Measurements from ENCODE around the gene PLEKHO1.

The PLEKHO1 gene

DNA sequence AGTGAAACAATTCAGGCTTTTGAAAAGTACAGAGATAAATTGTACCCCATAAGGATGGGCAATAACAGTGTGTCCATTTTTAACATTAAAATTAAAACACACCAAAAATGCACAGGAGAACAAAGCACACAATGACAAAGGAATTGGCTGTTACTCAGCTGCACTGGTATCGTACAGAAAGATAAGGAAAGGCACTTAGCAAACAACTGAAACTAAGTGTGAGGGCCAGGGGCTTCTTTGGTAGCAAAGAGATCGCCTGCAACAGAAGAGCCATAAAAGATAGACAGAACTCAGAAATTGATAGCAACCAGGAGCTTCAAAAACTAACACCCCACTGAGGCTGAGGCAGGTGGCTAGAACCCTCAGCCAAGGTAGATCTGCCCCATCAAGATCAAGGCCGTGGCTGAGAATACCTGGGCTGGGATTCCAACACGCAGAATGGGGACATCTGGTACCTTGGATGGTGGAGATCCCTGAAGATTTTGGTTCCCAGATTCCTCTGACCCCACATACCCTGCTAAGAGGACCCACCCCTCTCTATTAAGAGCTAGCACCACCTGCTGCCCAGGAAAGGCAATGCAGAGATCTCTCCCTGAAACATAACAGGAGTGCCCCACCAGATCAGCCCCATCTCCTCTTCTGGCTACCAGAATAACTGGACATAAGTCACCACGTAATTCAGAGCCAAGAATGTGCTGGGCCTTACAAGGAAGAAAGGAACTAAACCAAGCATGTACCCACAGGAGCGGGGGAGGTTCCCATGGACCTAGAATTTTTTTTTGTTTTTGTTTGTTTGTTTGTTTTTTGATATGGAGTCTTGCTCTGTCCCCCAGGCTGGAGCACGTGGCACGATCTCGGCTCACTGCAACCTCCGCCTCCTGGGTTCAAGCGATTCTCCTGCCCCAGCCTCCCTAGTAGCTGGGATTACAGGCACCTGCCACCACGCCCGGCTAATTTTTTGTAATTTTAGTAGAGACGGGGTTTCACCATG lies 16.2 kb downstream of the PLEKHO1 start:
- Histone ChIP-seq H3K36me3 (ENCODE audit: control insufficient read depth, insufficient read depth, low read length) (no peaks in the 10 kb centered on the region), H3K4me3 (ENCODE audit: low read depth, low read length) (no peak overlapping the region), H3K79me2 (no peaks in the 10 kb centered on the region), H3K4me2 (ENCODE audit: low read length) (no peak overlapping the region), H3K4me1 (no peaks in the 10 kb centered on the region), H3K9me3 (ENCODE audit: control insufficient read depth, low read length) (no peaks in the 10 kb centered on the region), H3K27ac (no peak overlapping the region), H3K27me3 (ENCODE audit: control insufficient read depth, insufficient read depth, low read length) (no peaks in the 10 kb centered on the region), H3K9ac (no peak overlapping the region), H2AFZ (no peak overlapping the region)
- TF ChIP-seq, protein P1, sequence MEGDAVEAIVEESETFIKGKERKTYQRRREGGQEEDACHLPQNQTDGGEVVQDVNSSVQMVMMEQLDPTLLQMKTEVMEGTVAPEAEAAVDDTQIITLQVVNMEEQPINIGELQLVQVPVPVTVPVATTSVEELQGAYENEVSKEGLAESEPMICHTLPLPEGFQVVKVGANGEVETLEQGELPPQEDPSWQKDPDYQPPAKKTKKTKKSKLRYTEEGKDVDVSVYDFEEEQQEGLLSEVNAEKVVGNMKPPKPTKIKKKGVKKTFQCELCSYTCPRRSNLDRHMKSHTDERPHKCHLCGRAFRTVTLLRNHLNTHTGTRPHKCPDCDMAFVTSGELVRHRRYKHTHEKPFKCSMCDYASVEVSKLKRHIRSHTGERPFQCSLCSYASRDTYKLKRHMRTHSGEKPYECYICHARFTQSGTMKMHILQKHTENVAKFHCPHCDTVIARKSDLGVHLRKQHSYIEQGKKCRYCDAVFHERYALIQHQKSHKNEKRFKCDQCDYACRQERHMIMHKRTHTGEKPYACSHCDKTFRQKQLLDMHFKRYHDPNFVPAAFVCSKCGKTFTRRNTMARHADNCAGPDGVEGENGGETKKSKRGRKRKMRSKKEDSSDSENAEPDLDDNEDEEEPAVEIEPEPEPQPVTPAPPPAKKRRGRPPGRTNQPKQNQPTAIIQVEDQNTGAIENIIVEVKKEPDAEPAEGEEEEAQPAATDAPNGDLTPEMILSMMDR (IDR thresholded peaks at IDR 0.05), result peak; percentile 20

DNA sequence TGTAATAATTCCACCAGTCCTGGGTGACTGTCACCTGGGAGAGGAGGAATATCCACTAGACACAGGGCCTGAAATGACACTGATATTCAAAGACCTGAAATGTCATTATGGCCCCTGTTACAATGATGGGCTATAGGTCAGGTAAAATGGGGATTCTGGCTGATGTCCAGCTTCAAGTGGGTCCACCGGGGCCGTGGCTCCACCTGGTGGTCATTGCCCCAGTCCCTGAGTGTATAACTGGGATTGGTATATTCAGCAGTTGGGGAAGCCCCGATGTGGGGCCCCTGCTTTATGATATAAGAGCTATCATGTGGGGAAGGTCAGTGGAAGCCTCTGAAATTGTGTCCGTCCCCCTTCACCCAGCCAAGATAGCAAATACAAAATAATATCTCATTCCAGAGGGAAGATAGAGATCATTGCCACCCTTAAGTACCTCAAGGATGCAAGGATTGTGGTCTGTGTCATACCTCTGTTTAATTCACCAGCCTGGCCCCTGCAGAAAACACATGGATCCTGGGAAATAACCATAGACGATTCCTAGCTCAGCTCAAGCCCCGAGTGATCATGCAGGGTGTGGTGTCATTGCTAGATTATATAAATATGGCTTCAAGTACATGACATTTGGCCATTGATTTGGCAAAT lies 19.4 kb downstream of the PLEKHO1 start:
- Histone ChIP-seq H3K9ac (no peak overlapping the region), H3K9me3 (ENCODE audit: control insufficient read depth, low read length) (no peaks in the 10 kb centered on the region), H3K4me3 (ENCODE audit: low read depth, low read length) (no peak overlapping the region), H3K36me3 (ENCODE audit: control insufficient read depth, insufficient read depth, low read length) (no peaks in the 10 kb centered on the region), H3K4me2 (ENCODE audit: low read length) (no peak overlapping the region), H3K4me1 (no peaks in the 10 kb centered on the region), H3K27me3 (ENCODE audit: control insufficient read depth, insufficient read depth, low read length) (no peaks in the 10 kb centered on the region), H3K27ac (no peak overlapping the region), H2AFZ (no peak overlapping the region), H3K79me2 (no peaks in the 10 kb centered on the region)
- TF ChIP-seq, protein P1 (IDR thresholded peaks at IDR 0.05), result peak; percentile 66

DNA sequence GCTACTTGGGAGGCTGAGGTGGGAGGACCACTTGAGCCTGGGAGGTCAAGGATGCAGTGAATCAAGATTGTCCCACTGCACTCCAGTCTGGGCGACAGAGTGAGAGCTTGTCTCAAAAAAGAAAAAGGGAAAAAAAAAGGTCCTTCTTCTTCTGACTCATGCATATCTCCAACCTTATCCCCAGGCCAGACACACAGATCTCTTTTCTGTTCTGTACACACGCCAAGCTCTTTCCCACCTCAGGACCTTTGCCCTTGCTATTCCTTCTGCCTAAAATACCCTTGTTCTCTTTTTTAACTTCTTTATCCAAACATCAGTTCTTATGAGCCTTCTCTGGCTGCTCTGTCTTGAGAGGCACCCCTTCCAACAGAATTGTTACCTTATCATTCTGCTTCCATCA lies 22.1 kb downstream of the PLEKHO1 start:
- Histone ChIP-seq H3K9me3 (ENCODE audit: control insufficient read depth, low read length) (no peaks in the 10 kb centered on the region), H3K4me3 (ENCODE audit: low read depth, low read length) (no peak overlapping the region), H3K79me2 (no peaks in the 10 kb centered on the region), H3K4me2 (ENCODE audit: low read length) (no peak overlapping the region), H3K27ac (no peak overlapping the region), H3K9ac (no peak overlapping the region), H3K27me3 (ENCODE audit: control insufficient read depth, insufficient read depth, low read length) (no peaks in the 10 kb centered on the region), H3K36me3 (ENCODE audit: control insufficient read depth, insufficient read depth, low read length) (no peaks in the 10 kb centered on the region), H2AFZ (no peak overlapping the region), H3K4me1 (no peaks in the 10 kb centered on the region)
- TF ChIP-seq, protein P1 (IDR thresholded peaks at IDR 0.05), result no peak

DNA sequence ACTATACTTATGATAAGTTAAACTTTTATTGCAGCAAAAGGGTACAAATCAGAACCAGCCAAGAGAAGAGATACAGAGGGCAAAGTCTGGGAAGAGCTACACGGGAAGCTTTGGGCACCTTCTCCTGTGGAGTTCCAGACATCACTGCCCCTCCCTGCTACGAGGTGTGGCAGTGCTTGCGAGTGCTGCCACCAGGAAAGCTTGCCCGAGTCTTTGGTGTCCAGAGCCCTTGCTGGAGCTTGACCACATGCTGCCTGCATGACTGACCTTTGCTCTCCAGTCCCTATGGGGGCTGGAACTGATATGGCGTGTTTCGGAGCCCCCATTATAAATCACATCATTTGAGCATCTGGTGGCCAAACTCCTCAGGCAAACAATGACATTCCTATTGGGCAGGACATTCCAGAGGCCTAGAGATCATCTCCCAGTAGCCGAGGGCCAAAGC lies 23.4 kb downstream of the PLEKHO1 start:
- TF ChIP-seq, protein P1 (IDR thresholded peaks at IDR 0.05), result no peak
- H2AFZ ChIP-seq, result no peak overlapping the region
- H3K4me2 ChIP-seq (ENCODE audit: low read length), result no peak overlapping the region
- H3K4me1 ChIP-seq, result no peaks in the 10 kb centered on the region
- no peak overlapping the region for H3K4me3 ChIP-seq (ENCODE audit: low read depth, low read length)
- H3K79me2 ChIP-seq, result no peaks in the 10 kb centered on the region
- no peaks in the 10 kb centered on the region for H3K27me3 ChIP-seq (ENCODE audit: control insufficient read depth, insufficient read depth, low read length)
- no peaks in the 10 kb centered on the region for H3K36me3 ChIP-seq (ENCODE audit: control insufficient read depth, insufficient read depth, low read length)
- no peak overlapping the region for H3K27ac ChIP-seq
- no peak overlapping the region for H3K9ac ChIP-seq
- no peaks in the 10 kb centered on the region for H3K9me3 ChIP-seq (ENCODE audit: control insufficient read depth, low read length)

All from parathyroid adenoma (tissue), 2 donors.